ENCODE results near the gene OCIAD1.
"Not testable (repeated sequence)": the region's sequence is repeated elsewhere in the genome, so short reads cannot be mapped to it uniquely, and the experiment has no call there.

The OCIAD1 gene

DNA sequence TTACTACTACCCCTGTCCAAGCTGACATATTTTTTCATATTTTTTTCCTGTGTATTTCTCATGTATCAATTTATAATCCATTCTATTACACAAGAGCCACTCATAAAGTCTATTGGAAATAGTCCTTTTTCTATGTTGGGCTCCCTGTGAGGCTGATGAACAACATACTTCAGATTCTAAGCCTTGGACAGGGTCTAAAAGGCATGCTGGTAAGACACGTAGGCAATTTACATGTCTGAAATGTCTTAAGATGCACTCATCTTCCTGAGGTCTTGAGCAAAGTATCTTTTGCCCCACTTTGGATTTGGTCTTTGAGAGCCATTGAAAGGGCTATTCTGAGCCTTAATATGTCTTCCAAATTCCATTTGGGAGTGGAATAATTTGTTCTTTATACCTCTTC, 31.8 kb downstream of the OCIAD1 start:
- H3K27me3 ChIP-seq (replicated peaks; ENCODE audit: control insufficient read depth, insufficient read depth, low read length) = no peaks in the 10 kb centered on the region
- no peak overlapping the region for H3K4me3 ChIP-seq (replicated peaks; ENCODE audit: low read depth, low read length)
- TF ChIP-seq, protein P1, sequence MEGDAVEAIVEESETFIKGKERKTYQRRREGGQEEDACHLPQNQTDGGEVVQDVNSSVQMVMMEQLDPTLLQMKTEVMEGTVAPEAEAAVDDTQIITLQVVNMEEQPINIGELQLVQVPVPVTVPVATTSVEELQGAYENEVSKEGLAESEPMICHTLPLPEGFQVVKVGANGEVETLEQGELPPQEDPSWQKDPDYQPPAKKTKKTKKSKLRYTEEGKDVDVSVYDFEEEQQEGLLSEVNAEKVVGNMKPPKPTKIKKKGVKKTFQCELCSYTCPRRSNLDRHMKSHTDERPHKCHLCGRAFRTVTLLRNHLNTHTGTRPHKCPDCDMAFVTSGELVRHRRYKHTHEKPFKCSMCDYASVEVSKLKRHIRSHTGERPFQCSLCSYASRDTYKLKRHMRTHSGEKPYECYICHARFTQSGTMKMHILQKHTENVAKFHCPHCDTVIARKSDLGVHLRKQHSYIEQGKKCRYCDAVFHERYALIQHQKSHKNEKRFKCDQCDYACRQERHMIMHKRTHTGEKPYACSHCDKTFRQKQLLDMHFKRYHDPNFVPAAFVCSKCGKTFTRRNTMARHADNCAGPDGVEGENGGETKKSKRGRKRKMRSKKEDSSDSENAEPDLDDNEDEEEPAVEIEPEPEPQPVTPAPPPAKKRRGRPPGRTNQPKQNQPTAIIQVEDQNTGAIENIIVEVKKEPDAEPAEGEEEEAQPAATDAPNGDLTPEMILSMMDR (IDR thresholded peaks at IDR 0.05; ENCODE audit: insufficient read depth, low read length, poor library complexity, severe bottlenecking) = no peak
- peaks cover 6% of the 10 kb centered on the region for H3K36me3 ChIP-seq (ENCODE audit: control insufficient read depth, insufficient read depth, low read length)
- DNase-seq (ENCODE audit: extremely low read depth, insufficient read length) = no peak

DNA sequence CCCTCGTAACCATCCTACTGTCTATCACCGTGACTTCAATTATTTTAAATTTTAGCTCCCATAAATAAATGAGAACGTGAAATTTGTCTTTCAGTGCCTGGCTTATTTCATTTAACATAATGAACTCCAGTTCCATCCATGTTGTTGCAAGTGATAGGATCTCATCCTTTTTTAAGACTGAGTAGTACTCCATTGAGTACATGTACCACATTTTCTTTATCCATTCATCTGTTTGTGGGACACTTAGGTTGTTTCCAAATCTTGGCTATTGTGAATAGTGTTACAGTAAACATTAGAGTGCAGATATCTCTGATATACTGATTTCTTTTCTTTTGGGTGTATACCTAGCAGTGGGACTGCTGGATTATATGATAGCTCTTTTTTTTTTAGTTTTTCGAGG, 32.8 kb downstream of the OCIAD1 start:
- Histone ChIP-seq H3K4me3 (replicated peaks; ENCODE audit: low read depth, low read length) (no peak overlapping the region), H3K36me3 (ENCODE audit: control insufficient read depth, insufficient read depth, low read length) (peaks cover 1% of the 10 kb centered on the region; the same call in 1 of the 2 replicates), H3K27me3 (replicated peaks; ENCODE audit: control insufficient read depth, insufficient read depth, low read length) (no peaks in the 10 kb centered on the region)
- TF ChIP-seq, protein P1 (IDR thresholded peaks at IDR 0.05; ENCODE audit: insufficient read depth, low read length, poor library complexity, severe bottlenecking) = no peak
- DNase-seq (ENCODE audit: extremely low read depth, insufficient read length) = no peak

DNA sequence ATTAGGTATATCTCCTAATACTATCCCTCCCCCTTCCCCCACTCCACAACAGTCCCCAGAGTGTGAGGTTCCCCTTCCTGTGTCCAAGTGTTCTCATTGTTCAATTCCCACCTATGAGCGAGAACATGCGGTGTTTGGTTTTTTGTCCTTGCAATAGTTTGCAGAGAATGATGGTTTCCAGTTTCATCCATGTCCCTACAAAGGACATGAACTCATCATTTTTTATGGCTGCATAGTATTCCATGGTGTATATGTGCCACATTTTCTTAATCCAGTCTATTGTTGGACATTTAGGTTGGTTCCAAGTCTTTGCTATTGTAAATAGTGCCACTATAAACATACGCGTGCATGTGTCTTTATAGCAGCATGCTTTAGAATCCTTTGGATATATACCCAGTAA, 33.8 kb downstream of the OCIAD1 start:
- not testable (repeated sequence) for DNase-seq (ENCODE audit: extremely low read depth, insufficient read length); H3K27me3 ChIP-seq (replicated peaks; ENCODE audit: control insufficient read depth, insufficient read depth, low read length); H3K36me3 ChIP-seq (ENCODE audit: control insufficient read depth, insufficient read depth, low read length); H3K4me3 ChIP-seq (replicated peaks; ENCODE audit: low read depth, low read length)

DNA sequence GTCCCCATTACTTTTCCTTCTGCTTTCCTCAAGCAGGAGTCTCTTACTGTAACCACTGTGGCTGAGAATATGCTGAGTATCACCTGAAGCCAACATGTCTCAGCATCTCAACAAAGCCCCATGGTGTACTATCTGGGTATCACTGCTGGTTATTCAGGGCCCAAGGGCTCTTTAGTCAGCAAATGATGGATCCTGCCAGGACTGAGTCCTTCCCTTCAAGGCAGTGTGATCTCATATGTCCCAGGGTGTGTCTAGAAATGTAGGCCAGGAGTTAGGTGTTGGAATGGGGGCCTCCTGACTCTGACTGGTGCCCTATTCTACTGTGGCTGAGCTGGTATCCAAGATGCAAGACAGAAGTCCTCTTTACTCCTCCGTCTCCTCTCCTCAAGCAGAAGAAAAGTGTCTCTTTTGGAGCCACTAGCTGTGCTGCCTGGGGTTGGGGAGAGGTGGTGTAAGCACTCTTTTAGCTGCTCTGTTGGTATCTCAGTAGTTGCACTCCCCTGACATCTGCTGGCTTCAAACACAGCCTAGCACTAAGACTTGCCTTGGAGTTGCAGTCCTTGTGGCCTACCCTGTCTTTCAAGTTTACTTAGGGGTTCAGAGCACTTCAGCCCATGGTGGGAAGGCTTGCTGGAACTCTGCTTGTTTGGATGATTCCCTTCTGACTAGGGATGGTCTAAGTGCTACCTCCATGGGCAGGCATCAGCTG, 47.1 kb downstream of the OCIAD1 start:
- Histone ChIP-seq H3K27me3 (replicated peaks; ENCODE audit: control insufficient read depth, insufficient read depth, low read length) (no peaks in the 10 kb centered on the region), H3K36me3 (ENCODE audit: control insufficient read depth, insufficient read depth, low read length) (no peaks in the 10 kb centered on the region), H3K4me3 (replicated peaks; ENCODE audit: low read depth, low read length) (no peak overlapping the region)
- TF ChIP-seq, protein P1 (IDR thresholded peaks at IDR 0.05; ENCODE audit: insufficient read depth, low read length, poor library complexity, severe bottlenecking) = no peak
- no peak for DNase-seq (ENCODE audit: extremely low read depth, insufficient read length)

DNA sequence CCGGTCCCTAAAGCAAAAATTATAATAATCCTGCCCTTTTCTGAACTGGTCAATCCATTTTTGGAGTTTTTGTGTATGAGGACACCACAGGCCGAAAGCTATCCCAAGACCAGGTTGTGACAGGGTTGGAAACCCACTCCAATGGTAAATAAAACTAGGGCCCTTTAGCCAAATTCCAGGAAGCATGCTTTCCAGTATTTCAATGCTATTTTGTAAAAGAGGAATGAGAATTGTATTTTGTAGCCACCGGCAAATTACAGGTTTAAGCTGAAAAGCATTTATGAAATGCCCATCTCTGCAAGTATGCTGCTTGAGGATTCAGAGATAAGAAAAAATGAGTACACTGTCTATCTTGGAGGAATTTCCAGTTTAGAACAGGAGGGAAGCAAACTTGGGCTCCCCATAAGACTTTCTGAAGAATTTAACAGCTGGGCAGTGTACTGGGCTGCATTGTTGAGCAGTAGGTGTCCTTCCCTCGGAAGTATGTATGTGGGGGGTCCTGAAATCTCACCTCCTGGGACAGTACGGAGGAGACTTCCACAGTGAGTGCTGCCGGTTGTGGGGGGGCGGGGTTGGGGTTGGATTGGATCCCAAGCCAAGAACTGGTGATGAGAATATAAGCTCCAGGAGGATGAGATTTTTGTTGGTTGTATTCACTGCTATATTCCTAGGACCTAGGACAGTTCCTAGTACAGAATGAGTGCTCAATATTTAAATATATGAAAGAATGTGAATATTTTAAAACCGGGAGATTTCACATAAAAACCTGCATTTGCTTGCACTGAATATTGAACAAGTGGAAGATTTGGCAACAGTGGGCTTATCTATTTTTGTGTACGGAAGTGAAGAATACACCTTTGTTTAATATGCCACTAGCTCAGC, 48.9 kb downstream of the OCIAD1 start:
- TF ChIP-seq, protein P1 (IDR thresholded peaks at IDR 0.05; ENCODE audit: insufficient read depth, low read length, poor library complexity, severe bottlenecking) = no peak
- DNase-seq (ENCODE audit: extremely low read depth, insufficient read length) = no peak
- Histone ChIP-seq H3K4me3 (replicated peaks; ENCODE audit: low read depth, low read length) (no peak overlapping the region), H3K36me3 (ENCODE audit: control insufficient read depth, insufficient read depth, low read length) (no peaks in the 10 kb centered on the region), H3K27me3 (replicated peaks; ENCODE audit: control insufficient read depth, insufficient read depth, low read length) (no peaks in the 10 kb centered on the region)

DNA sequence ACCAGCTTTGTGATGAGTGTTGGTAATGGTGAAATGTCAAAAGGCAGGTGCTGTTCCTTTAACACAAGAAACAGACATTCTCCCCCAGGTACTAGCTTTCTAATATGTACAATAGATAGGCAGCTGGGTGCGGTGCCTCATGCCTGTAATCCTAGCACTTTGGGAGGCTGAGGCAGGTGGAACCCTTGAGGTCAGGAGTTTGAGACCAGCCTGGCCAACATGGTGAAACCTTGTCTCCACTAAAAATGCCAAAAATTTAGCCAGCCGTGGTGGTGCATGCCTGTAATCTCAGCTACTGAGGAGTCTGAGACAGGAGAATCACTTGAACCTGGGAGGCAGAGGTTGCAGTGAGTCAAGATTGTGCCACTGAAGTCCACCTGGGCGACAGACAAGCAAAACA, 50.8 kb downstream of the OCIAD1 start:
- not testable (repeated sequence) for H3K4me3 ChIP-seq (replicated peaks; ENCODE audit: low read depth, low read length); H3K36me3 ChIP-seq (ENCODE audit: control insufficient read depth, insufficient read depth, low read length); H3K27me3 ChIP-seq (replicated peaks; ENCODE audit: control insufficient read depth, insufficient read depth, low read length); DNase-seq (ENCODE audit: extremely low read depth, insufficient read length)

DNA sequence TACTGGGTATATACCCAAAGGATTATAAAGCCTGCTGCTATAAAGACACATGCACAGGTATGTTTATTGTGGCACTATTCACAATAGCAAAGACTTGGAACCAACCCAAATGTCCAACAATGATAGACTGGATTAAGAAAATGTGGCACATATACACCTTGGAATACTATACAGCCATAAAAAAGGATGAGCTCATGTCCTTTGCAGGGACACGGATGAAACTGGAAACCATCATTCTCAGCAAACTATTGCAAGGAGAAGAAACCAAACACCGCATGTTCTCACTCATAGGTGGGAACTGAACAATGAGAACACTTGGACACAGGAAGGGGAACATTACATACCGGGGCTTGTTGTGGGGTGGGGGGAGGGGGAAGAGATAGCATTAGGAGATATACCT, 58.9 kb downstream of the OCIAD1 start:
- not testable (repeated sequence) for H3K36me3 ChIP-seq (ENCODE audit: control insufficient read depth, insufficient read depth, low read length); H3K4me3 ChIP-seq (replicated peaks; ENCODE audit: low read depth, low read length); DNase-seq (ENCODE audit: extremely low read depth, insufficient read length); H3K27me3 ChIP-seq (replicated peaks; ENCODE audit: control insufficient read depth, insufficient read depth, low read length)

Data from GM06990 (cell line).